HL-60 (cell line): ENCODE measurements around the gene CCDC85C.
A peak's percentile ranks its signal among the peaks of the same experiment; 100 is the strongest.

Experiments used
- DNase-seq, 2 experiments: peaks; one replicate each; pipeline ENCODE4 v3.0.0-alpha.2; 2010 to 2020; ENCODE audit warnings: low read depth in 1 of 2, low spot score in 1 of 2
- H3K27ac ChIP-seq: fragments of 250-450 bp; sonication (Bioruptor Pico); replicated peaks from 2 replicates; pipeline ENCODE4 v1.5.1; 2020; ENCODE audit warnings: mild to moderate bottlenecking, moderate library complexity
- H3K27me3 ChIP-seq: fragments of 250-450 bp; sonication (Bioruptor Pico); 2 replicates; pipeline ENCODE4 v1.5.1; 2021; ENCODE audit warnings: mild to moderate bottlenecking, moderate library complexity; ENCODE audit not compliant: insufficient read depth, poor library complexity, severe bottlenecking
- H3K4me3 ChIP-seq: replicated peaks from 2 replicates; pipeline ENCODE4 v1.5.1; 2011; ENCODE audit warnings: mild to moderate bottlenecking, control low read depth, low read length; ENCODE audit not compliant: insufficient read depth
- GABPA ChIP-seq: IDR thresholded peaks from 2 replicates; pipeline ENCODE4 v1.6.1; 2012; ENCODE audit warnings: low read depth
- POLR2AphosphoS5 ChIP-seq: IDR thresholded peaks from 2 replicates; pipeline ENCODE4 v1.6.1; 2012; ENCODE audit warnings: low read depth
- SPI1 ChIP-seq: IDR thresholded peaks from 2 replicates; pipeline ENCODE4 v1.6.1; 2012; ENCODE audit warnings: low read depth, mild to moderate bottlenecking, borderline replicate concordance
- TF ChIP-seq, protein P1 (sequence below): IDR thresholded peaks from one replicate; pipeline ENCODE4 v1.5.1; 2011; ENCODE audit warnings: low read length, control low read depth, inconsistent platforms; ENCODE audit not compliant: insufficient read depth
- TF ChIP-seq, protein P2 (sequence below): IDR thresholded peaks from 2 replicates; pipeline ENCODE4 v1.6.1; 2012; ENCODE audit warnings: low read depth; ENCODE audit not compliant: insufficient replicate concordance

CCDC85C gene

DNA sequence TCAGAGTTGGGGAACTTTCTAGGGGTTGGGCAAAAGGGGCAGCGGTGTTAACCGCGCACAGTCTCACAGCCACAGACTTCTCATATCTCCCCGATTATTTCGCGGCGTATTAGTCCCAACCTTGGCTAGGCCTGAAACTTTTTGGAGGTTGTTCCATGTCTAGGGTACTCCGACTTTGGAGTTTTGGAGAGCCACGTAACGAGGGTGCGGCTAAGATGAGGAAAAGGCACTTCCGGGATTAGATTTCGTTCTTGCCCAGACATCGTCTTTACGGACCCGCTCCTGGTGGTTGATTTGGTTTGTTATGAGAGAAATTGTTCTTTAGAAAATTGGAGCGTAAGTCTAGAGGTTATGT, 122.3 kb downstream of the CCDC85C start:
- TF ChIP-seq, protein P1, sequence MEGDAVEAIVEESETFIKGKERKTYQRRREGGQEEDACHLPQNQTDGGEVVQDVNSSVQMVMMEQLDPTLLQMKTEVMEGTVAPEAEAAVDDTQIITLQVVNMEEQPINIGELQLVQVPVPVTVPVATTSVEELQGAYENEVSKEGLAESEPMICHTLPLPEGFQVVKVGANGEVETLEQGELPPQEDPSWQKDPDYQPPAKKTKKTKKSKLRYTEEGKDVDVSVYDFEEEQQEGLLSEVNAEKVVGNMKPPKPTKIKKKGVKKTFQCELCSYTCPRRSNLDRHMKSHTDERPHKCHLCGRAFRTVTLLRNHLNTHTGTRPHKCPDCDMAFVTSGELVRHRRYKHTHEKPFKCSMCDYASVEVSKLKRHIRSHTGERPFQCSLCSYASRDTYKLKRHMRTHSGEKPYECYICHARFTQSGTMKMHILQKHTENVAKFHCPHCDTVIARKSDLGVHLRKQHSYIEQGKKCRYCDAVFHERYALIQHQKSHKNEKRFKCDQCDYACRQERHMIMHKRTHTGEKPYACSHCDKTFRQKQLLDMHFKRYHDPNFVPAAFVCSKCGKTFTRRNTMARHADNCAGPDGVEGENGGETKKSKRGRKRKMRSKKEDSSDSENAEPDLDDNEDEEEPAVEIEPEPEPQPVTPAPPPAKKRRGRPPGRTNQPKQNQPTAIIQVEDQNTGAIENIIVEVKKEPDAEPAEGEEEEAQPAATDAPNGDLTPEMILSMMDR: no peak
- TF ChIP-seq SPI1 (no peak), POLR2AphosphoS5 (no peak), GABPA (no peak)
- TF ChIP-seq, protein P2, sequence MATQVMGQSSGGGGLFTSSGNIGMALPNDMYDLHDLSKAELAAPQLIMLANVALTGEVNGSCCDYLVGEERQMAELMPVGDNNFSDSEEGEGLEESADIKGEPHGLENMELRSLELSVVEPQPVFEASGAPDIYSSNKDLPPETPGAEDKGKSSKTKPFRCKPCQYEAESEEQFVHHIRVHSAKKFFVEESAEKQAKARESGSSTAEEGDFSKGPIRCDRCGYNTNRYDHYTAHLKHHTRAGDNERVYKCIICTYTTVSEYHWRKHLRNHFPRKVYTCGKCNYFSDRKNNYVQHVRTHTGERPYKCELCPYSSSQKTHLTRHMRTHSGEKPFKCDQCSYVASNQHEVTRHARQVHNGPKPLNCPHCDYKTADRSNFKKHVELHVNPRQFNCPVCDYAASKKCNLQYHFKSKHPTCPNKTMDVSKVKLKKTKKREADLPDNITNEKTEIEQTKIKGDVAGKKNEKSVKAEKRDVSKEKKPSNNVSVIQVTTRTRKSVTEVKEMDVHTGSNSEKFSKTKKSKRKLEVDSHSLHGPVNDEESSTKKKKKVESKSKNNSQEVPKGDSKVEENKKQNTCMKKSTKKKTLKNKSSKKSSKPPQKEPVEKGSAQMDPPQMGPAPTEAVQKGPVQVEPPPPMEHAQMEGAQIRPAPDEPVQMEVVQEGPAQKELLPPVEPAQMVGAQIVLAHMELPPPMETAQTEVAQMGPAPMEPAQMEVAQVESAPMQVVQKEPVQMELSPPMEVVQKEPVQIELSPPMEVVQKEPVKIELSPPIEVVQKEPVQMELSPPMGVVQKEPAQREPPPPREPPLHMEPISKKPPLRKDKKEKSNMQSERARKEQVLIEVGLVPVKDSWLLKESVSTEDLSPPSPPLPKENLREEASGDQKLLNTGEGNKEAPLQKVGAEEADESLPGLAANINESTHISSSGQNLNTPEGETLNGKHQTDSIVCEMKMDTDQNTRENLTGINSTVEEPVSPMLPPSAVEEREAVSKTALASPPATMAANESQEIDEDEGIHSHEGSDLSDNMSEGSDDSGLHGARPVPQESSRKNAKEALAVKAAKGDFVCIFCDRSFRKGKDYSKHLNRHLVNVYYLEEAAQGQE: no peak
- Histone ChIP-seq H3K27me3 (no peaks in the 10 kb centered on the region), H3K4me3 (peak overlapping the region; percentile 97), H3K27ac (peak overlapping the region; percentile 87)
- DNase-seq: peak; percentile 23 to 29

DNA sequence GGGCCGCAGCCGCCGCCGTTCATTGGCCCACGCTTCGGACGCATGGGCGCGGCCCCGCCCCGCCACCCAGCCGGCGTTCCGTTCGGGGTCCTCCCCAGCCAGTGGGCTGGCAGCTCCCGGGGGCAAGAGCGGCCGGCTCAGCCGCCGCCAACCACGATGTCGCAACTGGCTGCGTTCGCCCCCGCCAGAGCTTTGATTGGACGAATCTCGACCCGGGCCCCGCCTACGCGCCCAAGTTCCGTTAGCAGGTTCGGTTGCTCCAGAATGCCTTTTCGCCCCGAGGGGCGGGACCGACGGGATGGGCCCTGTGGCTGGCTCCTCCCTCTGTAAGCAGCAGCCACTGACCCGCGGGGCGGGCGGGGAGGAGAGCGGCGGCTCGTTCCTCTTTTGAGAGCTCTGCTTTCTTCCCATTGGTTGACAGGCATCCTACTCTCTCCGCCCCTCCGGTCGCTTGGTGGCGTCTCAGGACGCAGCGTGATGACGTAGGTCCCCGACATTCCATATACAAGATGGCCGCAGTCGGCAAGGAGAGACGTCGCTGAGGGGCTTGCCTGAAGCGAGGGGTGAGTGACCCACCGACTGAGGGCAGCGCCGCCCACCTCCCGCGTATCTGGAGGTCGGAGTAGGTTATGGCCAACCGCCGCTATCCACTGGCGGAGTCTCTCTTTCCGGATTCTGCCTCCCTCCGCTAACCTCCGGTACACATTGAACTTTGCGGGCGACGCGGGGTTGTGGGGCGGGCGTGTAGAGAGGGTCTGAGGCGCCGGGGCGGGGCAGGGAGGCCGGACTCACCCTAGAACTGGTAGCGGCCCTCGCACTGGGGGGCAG, 122.9 kb downstream of the CCDC85C start, which contains the start of gene CCNK:
CCNK (plus strand) TSS at position 493 of the 828 bp plus-strand sequence. CDS start 11,269 bp downstream, outside the sequence.
- peak; percentile 99 to 100 for DNase-seq
- H3K27ac ChIP-seq: peak within 1 kb of the TSS; percentile 87

DNA sequence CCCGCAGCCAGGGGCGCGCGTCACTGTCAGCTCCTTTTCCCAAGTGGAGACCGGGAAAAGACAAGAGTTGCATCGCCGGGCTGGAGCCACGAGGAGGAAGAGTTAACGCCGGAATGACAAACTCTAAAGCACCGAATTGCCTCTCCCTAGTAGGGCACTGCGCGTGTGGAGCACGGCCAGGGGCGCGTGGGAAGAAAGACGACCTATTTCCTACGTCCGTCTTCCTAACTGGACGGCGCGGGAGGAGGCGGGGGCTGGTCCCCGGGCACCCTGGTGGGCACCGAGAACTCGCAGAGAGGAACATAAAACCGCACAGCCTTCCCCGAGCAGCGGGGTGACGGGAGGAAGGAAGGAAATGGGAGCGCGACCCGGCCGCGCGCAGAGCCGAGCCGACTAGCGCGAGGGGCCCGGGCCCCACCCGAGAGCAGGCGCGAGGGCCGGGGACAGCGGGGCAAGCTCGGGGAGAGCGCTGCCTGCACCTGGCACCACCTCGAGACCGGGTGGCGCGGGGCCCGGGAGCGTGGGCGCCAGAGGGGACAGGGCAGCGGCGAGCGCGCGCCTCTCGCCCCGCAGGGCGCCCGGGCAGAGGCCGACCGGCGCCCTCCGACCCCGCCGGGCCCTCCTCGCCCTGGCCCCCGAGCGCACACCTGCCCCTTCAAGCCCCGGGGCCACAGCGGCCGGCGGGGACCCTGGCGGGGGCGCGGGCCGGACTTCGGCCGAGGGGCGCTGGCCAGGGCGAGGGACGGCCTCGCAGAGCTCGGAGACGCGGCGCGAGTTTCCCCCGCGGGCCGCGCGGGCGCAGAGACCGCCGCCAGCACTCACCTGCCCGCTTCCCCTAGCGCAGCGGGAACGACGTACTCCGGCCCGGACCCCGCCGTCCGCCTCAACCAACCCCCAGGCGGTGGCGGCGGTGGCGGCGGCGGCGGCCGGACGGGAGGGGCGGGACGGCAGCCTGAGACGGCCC, 123.8 kb downstream of the CCDC85C start, which contains the start of gene SETD3:
SETD3 (minus strand) TSS at position 954 of the 964 bp plus-strand sequence. CDS start 15,054 bp downstream, outside the sequence.
- Histone ChIP-seq H3K27ac (peak within 1 kb of the TSS; percentile 87), H3K27me3 (no peaks in the 10 kb centered on the region), H3K4me3 (peak within 1 kb of the TSS; percentile 97)
- peak; percentile 26 to 63 for DNase-seq
- TF ChIP-seq POLR2AphosphoS5 (no peak), SPI1 (0 out of 2 replicates have a peak, but pooled peaks have one; percentile 16)

More for the DNA sequence above, 122.9 kb downstream of the CCDC85C start, which contains the start of gene CCNK:
- TF ChIP-seq, protein P1: no peak
- TF ChIP-seq, protein P2: peak; percentile 45
- TF ChIP-seq SPI1: no peak
- peak; percentile 91 for TF ChIP-seq POLR2AphosphoS5
- peak; percentile 67; the same call in 1 of the 2 replicates for TF ChIP-seq GABPA
- Histone ChIP-seq H3K4me3 (peak within 1 kb of the TSS; percentile 97), H3K27me3 (no peaks in the 10 kb centered on the region)
